C1 segment of cervical spinal cord (tissue), 14 donors: Measurements from ENCODE around the gene AGT.

Experiments
- DNase-seq, 14 donors: peaks; one replicate each; lab custom pipeline; 2025; lab: John Stamatoyannopoulos, UW

AGT gene

DNA sequence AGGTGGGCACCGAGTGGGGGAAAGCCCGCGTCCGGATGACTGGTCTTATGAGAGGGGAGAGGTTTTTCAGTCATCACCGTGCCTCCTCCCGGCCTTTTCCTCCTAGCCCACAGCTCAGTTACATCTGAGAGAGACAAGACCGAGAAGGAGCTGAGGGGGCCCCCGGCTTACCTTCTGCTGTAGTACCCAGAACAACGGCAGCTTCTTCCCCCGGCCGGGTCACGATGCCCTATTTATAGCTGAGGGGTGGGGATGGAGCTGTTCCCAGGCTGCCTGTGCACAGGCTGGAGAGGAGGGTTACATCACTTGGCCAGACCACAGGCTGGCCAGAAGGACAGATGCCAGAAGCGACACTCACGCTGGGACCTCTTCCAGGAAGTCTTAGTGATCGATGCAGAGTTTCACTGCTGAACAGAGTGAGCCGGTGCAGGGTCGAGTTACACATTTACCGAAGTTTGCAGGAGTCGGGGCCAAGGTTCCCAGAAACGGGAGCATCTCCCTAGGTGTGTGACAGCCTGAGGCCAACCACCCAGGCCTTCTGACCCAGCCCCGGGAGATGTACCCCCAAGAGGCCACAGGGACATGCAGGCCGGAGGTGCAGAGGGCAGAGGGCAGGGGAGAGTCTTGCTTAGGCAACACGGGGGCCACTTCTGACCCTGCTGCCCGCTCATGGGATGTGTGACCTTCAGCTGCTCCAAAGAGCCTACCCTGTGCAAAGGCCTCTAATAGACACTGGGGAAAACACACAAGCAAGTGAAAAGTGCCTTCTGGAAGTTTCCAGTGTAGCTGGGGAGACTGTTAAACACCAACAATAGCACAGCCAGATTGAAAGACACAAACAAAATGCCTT lies at the start of gene AGT:
TSS of gene AGT (minus strand) at position 208 of the 850 bp plus-strand sequence. CDS start 3,299 bp downstream, outside the sequence.
- DNase-seq = peak in 12 of 14 donors; percentile 26 to 93 (median 78)

DNA sequence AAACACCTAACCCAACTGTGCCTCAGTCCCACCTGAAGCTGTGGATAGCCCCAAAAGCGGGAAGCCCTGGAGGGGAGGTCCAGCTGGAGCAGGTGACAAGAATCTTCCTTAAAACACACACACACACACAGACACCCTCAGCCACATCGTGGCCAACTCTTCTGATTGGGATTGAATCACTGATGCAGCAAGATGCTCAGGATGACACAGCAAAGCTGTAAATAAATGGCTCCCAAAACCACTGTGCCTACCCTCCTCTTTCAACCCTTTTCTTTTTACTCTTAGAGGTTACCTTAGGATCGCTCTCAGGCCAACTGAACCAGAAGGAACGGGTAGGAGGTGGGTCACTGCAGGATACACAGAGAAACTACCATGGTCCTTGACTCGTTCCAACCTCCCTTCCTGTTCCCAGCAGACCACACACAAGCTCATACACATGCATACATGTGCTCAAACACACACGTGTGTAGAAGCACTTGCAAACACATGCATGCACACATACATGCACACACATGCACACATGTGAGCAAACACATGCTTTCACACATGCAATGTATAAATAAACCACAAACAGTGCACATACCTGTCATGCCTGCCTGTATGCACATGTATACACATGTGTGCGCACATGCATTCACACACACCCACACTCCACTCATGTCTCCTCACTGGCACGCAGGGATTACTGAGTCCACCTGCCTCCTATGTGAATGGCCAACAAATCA lies 47.7 kb upstream of the AGT start:
- no peak for DNase-seq

DNA sequence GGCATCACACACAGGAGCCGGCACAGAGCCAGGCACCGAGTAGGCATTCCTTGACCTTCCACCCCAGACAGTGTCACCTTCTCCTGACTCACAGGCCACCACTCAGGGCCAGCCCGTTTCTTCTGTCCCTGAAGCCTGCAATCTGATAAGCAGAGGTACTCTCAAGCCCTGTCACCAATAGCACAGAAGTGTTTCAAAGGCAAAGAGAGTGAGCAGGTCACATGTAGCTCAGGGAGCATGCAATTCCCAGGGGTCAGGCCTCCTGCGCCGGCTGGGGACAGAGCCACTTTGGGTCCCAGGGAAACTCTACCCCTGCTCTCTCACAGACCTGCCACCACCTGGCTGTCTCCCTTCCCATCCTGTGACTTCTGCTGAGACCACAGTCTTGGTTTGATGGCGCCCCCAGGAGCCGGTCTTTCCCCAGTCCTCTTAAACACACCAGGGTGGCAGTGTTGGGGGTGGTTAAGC lies 46.5 kb upstream of the AGT start:
- DNase-seq = no peak

DNA sequence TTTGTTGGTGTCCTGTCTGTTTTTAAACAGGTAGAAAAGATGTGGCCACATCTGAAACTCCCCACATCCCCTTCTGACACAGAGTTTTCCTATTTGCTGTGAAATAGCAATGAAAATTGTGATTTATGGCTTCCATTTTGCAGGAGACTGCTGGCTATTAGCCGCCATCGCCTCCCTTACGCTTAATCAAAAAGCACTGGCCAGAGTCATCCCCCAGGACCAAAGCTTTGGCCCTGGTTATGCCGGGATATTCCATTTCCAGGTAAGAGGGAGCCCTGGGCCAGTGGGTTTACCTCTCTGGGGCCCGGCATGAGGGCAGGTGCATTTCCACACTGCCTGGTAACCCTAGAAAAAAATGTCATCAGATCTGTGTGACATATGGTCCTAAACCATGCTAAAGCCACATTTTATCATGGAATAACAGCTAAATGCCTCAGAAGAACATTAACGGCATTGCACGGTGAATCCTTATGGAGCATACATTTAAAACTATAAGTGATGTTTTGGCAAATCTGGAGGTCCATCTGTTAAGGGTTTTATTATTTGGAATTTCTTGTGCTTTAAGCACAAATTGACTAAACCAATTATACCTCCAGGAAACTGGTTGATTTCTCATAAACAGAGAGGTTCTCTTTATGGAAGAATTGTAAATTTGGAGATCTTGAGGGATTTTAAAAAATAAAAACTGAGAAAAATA lies 45.6 kb upstream of the AGT start:
- no peak for DNase-seq

DNA sequence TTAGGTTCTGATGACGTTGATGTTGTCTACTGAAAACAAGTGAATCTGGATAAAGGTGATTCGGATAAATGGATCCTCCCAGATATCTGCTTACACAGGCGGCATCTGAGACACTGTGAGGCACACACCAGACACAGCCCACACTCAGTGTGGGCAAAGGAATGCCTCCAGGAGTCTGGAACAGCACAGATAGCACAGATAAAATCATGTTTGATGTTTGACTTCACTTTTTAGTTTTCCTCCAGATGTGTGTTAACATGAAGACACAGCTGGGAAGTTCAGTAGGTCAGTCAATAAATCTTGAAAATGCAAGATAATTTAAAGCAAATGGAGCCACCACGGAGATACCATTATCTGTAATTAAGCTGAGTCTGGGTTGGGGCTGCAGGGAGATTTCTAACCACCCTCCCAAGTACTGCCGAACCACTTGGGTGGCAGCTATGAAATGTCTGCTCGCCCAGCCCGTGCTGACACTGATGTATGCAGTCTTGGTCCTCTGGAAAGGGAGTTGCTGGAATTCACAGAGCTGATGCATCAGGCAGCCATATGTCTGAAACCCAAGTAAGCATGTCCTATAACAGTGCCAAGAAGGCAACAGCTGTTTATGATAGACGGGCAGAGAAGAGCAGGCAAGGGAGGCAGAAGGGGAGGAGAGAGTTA lies 44.9 kb upstream of the AGT start:
- DNase-seq = no peak

DNA sequence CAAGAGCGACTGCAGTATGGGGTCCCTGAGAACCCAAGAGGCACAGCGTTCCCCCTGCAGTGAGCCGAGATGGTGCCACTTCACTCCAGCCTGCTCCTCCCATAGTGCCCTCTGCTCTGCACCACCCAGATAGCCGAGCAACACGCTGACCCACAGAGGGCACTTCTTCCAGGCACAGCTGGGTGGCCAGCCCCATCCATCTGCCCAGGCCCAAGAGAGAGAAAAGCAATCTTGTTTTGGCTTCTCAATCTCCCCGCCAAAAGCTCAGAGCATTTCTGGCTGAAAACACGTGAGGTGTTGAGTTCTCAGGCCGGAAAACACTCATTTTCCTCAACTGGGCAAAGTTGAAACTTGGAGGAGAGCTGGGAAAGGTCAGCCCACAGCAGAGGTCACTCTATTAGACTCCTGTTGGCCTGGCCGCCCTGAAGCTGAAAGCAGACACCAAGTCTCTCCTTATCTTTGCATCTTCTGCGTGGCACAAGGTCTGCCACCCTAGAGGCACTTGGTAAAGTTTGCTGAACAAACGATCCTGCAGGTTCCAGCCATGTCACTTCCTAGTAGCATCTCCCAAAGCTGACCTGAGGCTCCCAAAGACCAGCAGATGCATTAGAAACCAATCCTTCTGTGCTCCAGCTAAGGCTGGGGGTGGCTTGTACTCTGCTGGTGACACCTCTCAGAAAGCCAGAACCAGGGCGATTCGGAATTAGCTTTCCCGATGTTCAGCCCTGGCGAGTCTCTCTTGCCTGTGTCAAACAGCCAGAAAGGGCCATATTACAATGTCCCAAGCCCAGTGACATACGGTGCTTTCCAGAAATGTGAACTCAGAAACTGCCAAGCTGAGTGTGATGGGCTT lies 44.2 kb upstream of the AGT start:
- DNase-seq = no peak

DNA sequence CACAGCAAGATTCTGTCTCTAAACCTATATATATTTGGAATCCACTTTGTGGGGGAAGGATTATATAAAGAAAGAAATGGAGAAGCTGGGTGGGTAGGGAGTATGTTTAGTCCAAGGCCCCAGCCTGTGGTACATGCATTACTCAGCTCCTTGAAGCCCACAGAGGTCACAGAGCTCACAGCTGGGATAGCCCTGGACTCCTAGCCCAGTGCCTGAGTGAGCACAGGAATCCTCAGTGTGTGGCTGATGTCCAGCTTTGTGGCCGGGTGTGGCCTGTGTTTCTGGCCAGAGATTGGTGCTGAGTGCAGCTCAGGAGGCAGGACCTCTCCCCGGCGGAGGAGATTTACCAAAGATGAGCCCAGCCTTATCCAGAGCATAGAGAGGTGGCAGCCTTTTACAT lies 40.9 kb upstream of the AGT start:
- DNase-seq = peak in 1 of 14 donors; percentile 62

DNA sequence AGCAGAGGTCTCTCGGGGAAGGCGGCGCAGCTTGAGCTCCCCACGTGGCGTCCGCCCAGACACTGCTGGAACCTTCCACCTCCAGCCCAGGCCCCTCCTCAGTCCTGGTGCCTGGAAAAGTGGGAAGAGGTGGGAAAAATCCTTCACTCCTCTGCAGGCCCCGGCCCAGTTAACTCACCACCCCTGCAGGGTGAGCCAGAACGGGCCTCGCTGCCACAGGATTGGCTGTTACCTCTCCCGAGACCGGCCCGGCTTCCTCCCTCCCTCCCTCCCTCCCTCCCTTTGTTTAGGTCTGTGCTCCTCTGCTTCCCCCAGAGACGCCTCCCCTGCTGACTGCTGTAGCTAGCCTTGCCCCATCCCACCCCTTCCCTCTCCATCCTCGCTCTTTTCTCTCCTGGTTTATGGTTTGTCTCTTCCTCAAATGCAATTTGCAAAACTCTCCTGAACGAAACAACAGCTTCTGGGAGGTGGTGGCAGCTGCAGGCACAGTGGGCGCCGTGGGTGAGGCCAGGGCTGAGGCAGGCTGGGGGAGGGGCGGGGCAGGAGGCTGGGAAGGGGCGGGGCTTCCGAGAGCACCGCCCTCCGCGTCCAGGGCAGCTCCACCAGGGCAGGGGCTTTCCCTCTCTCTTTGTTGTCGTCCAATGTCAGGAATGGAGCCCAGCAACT lies 39.8 kb upstream of the AGT start:
- peak in 7 of 14 donors; percentile 23 to 72 (median 58) for DNase-seq

DNA sequence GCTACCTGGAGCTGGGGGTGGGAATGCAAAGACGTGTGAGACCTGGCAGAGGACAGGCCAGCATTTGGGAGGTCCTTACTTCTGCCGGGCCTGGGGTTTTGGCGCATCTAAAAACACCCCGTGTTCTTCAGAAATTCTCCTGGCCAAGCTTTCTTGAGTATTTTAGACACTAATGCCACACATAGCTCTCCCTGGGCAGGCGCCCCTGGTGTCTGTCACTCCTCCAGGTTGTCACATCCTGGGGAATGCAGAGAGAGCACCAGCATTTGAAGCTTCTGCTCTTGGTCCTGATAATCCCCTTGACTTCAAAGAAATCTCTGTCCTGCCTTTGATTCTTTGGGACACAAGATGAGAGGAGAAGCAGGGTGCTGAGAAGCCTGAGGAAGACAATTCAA lies 39.3 kb upstream of the AGT start:
- DNase-seq = peak in 3 of 14 donors; percentile 36 to 53 (median 52)

DNA sequence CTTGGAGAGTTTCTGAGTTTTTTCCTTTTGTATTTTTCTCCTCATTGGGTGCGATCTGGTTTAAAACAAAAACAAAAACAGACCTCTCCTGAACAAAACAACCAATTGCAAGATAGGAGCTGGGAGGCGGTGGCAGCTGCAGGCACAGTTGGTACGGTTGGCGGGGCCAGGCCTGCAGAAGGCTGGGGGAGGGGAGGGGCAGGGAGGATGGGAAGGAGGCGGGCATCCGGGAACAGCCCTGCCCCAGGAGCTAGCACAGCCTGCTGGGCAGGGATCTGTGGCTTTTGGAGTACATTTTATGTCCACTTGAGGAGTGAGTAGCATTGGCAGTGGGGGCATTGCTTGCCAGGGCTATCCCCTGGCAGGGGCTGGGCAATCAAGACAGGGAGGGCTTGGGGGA lies 38.5 kb upstream of the AGT start:
- DNase-seq = peak; percentile 20 to 97 (median 79)

DNA sequence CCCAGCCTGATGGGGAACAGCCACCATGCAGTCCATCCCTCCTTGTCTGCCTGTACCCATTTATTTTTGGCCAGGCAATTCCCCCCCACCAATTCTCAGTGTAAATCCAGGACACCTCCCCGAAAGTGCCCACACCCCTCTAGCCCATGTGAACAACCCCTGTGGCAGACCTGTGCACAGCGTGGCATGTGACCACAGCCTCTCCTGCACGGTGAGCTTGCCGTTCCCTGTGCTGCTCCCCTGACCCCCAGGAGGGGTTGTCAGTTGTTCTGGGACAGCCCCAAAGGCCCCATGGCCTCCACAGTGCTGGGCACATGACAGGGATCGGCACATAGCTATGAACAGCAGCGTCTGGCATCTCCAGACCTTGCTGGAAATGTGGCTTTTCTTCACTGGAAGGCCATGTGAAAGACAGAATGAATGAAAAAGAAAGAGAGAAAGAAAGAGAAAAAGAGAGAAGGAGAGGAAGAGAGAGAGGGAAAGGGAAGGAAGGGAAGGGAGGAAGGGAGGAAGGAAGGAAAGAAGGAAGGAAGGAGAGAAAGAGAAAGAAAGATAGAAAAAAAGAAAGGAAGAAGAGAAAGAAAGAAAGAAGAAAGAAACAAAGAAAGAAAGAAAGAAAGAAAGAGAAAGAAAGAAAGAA lies 37.2 kb upstream of the AGT start:
- DNase-seq = peak in 1 of 14 donors; percentile 24

DNA sequence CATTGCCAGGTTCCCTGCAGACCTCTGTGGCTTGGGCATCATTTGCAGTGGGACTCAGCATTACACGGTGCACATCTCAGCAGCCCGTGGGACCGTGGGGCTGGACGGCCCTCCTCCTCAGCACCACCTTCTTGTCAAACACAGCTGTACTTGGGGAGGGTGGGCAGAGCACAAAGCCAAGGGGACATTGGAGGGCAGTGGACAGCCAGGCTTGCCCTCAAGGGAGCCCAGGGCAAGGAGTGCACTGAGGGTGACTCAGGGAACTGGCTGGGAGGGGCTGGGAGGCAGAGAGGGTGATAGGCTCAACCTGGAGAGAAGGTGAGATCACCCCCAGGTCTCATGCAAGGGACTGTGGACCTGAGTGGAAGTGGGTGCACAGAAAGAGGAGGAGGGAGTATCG lies 36.7 kb upstream of the AGT start:
- no peak for DNase-seq

DNA sequence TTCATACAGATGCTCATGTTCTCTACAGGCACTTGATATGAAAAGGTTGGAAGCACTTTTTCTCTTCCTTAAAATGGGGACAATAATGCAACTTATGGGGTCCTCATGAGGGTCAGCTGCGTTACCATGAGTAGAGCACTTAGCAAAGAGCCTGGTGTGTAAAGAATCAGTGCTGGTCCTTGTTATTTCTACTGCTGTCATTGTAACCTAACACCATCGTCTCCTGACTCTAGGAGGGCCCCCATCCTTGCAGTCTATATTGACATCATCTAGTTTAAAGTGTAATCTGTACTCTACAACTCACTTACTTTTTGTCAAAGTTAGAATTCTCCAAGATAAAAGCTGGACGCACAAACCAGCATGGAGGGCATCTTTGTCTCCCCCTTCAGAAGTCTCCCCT lies 35.7 kb upstream of the AGT start:
- DNase-seq = no peak

DNA sequence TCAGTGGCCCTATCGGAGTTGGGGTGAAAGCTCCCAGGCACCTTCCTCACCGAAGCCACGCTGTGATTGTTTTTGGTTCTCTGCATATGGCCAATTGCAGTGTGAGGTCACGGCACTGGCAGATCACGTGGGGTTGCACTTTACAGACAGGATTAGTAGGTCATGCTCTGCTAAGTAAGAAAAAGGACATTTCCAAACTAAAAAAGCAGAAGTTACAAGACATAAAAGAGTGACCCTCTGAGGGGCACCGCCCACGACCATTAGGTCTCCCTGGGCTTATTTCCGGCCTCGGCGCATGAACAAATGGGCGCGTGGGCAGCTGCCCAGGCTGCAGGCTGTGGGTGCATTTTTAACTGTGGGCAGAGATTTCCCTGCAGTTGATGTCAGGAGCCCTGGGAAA lies 35.2 kb upstream of the AGT start:
- DNase-seq = no peak

DNA sequence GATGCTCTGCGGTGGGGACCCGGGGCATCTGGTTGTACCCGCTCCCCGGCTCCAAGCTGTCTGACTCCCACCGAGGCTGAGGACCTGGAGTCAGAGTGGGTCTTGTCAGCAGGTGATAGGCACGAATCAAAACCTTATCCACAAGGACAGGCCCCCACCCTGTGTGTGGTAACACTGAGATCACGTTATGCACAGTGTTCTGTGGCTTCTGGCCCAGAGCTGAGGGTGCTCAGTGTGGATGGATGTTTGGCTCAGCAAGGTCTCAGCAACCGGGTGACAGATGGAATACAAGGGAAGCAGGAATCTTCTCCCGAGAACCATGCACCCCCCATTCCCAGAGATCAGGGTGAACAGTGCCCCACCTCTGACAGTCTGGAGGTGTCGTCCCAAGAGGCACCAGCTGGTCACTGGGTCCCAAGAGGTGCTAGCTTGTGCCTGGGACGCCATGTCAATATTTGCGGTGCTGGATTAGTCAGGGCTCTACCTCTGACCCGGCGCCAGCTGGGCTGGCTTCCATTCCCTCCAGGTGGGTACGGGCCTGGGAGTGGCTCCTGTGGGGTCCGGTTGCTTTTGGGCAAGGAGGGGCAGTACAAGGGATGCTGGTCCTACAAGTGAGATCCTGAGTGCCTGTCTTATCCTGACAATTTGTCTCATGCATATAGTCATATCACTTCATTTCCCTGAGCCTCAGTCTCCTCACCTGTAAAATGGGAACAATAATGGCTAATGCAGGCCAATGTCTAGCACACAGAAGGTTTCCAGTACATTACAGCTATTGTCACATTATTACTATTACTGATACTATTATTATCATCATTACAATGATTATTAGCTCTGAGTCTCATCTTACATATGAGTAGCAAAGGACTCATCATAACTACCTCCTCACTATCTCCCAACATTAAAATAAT lies 34.2 kb upstream of the AGT start:
- DNase-seq = peak in 1 of 14 donors; percentile 63

DNA sequence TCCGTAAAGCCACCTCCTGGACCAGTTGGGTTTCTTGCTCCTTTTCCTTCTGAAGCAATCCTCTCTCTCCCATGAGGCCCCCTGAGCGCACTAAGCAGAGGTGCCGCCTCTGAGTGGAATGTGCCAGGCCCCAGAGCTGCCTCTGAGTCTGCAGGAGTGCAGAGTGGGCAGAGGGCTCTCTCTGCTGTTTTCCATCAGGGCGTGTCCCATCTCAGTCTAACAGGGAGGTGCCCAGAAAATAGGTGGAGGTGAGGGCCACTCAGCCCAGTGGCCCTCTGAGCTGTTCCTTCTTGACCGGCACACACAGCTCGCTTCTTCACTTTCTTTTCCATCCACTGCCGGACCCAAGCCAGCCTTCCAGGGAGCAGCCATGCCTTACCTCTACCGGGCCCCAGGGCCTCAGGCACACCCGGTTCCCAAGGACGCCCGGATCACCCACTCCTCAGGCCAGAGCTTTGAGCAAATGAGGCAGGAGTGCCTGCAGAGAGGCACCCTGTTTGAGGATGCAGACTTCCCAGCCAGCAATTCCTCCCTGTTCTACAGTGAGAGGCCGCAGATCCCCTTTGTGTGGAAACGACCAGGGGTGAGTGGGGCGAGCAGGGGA lies 33.3 kb upstream of the AGT start, which contains the start of gene CAPN9:
TSS of gene CAPN9 (plus strand) at position 262 of the 604 bp plus-strand sequence. CDS start at position 371, 109 bp downstream.
- DNase-seq = no peak

DNA sequence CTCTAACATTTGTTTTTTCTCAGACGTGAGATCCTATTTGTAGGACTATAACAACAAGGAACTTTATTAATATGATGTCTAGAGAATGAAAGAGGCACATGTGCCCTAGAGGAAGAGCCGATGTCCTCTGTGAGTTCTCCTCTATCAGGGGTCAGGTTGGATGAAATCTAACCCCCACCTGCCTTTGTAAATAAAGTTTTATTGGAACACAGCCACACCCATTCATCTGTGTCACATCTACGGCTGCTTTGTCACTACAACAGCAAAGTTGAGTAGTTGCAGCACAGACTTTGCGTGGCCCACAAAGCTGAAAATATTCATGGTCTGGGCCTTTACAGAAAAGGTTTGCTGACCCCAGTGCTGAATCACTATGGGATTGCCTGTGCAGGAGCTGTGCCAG lies 32.7 kb upstream of the AGT start:
- no peak for DNase-seq

DNA sequence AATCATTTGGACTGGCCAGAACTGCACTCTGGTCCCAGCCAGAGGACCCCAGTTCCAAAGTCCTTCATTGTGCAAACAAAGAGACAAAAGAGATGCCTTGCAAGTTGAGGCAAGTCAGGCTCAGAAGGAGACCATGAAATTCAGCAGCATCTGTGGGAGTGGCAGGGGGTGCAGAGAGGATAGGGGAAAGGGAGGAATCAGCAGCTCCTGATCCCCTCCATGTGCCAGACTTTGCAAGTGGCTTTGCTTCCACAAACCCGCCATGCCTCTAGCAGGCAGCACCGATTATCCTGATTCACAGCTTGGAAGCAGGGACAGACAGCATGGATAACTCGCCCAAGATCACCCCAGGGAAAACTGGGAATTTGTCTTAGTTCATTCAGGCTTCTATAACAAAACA lies 31.1 kb upstream of the AGT start:
- DNase-seq = no peak
